NCI-H1092 (cell line): ENCODE data around the gene KLHL18.
"Not testable (repeated sequence)": the region's sequence is repeated elsewhere in the genome, so short reads cannot be mapped to it uniquely, and the experiment has no call there.

Experiments
- DNase-seq: peaks from one replicate; lab custom pipeline; 2025; lab: John Stamatoyannopoulos, UW

The KLHL18 gene

GRCh38 chr3:47282424-47283192 lies at the start of gene KLHL18, which contains the start of gene KIF9:
Gene KLHL18, plus strand, starts transcription at chr3:47282944. Its CDS starts 22 bp downstream, at chr3:47282966.
Gene KIF9, minus strand, starts transcription at chr3:47282799. Its CDS starts 5,425 bp downstream, at chr3:47277374.
- peak; percentile 85 for DNase-seq

GRCh38 chr3:47238017-47238416 lies 44.7 kb upstream of the KLHL18 start:
- no peak for DNase-seq

- no peak for DNase-seq
These were observed 42.8 kb upstream of the KLHL18 start for GRCh38 chr3:47239929-47240328.

- DNase-seq = no peak
These were observed 39.2 kb upstream of the KLHL18 start for GRCh38 chr3:47243419-47244147.

GRCh38 chr3:47244531-47245100 lies 38.1 kb upstream of the KLHL18 start:
- no peak for DNase-seq

- DNase-seq = no peak
These were observed 37.5 kb upstream of the KLHL18 start for GRCh38 chr3:47245271-47245670.

- no peak for DNase-seq
These were observed 35.3 kb upstream of the KLHL18 start for GRCh38 chr3:47247131-47248064.

GRCh38 chr3:47250309-47251060 lies 32.3 kb upstream of the KLHL18 start:
- no peak for DNase-seq

GRCh38 chr3:47251085-47251484 lies 31.7 kb upstream of the KLHL18 start:
- DNase-seq = not testable (repeated sequence)

- no peak for DNase-seq
These were observed 31.1 kb upstream of the KLHL18 start for GRCh38 chr3:47251689-47252088.

- DNase-seq = not testable (repeated sequence)
These were observed 26.4 kb upstream of the KLHL18 start for GRCh38 chr3:47256331-47256730.

GRCh38 chr3:47259114-47259513 lies 23.6 kb upstream of the KLHL18 start:
- no peak for DNase-seq

GRCh38 chr3:47260605-47261004 lies 22.1 kb upstream of the KLHL18 start:
- DNase-seq = no peak

- no peak for DNase-seq
These were observed 21.4 kb upstream of the KLHL18 start for GRCh38 chr3:47261301-47261700.

- no peak for DNase-seq
These were observed 17.7 kb upstream of the KLHL18 start for GRCh38 chr3:47265008-47265407.

- no peak for DNase-seq
These were observed 16.9 kb upstream of the KLHL18 start for GRCh38 chr3:47265725-47266428.

GRCh38 chr3:47266709-47267489 lies 15.8 kb upstream of the KLHL18 start:
- DNase-seq = no peak

GRCh38 chr3:47267490-47267824 lies 15.3 kb upstream of the KLHL18 start:
- DNase-seq = no peak

GRCh38 chr3:47270526-47270925 lies 12.2 kb upstream of the KLHL18 start:
- no peak for DNase-seq

- DNase-seq = no peak
These were observed 9.2 kb upstream of the KLHL18 start for GRCh38 chr3:47273564-47273963.
